Measurements from ENCODE around the gene UBE3A.

The UBE3A gene

GRCh38 chr15:25381579-25381978 lies 57.2 kb downstream of the UBE3A start:
- H3K4me2 ChIP-seq (ENCODE audit: low read length, poor library complexity, severe bottlenecking) = no peak overlapping the region
- no CpG with 5 or more reads among the region's 5 CpGs for whole genome bisulfite sequencing
- H3K4me1 ChIP-seq (ENCODE audit: control insufficient read depth, insufficient read depth, low read depth, low read length) = no peaks in the 10 kb centered on the region
- H2BK15ac ChIP-seq (ENCODE audit: low read depth, poor library complexity, severe bottlenecking) = no peak overlapping the region
- no peak overlapping the region for H2BK12ac ChIP-seq (ENCODE audit: low read length in 2 of 2)
- no peak overlapping the region for H3K9ac ChIP-seq (ENCODE audit: low read length)
- no peak overlapping the region for H4K91ac ChIP-seq (ENCODE audit: low read length)
- peaks cover 11% of the 10 kb centered on the region for H3K79me1 ChIP-seq (replicated peaks; ENCODE audit: low read length, poor library complexity, severe bottlenecking)
- no peak overlapping the region for H4K8ac ChIP-seq (ENCODE audit: low read length)
- H3K36me3 ChIP-seq (ENCODE audit: control insufficient read depth in 1 of 2, insufficient read depth in 2 of 2, low read depth in 1 of 2, low read length in 2 of 2) = peaks cover 2 to 46% of the 10 kb centered on the region in 2 experiments
- H2AK5ac ChIP-seq (ENCODE audit: low read length, severe bottlenecking) = no peak overlapping the region
- H2BK5ac ChIP-seq (ENCODE audit: low read depth, low read length, poor library complexity, severe bottlenecking) = no peak overlapping the region
- H3K27me3 ChIP-seq (ENCODE audit: control insufficient read depth in 1 of 2, insufficient read depth in 1 of 2, low read length in 2 of 2) = no peaks in the 10 kb centered on the region
- H3K9me3 ChIP-seq (ENCODE audit: control insufficient read depth, low read length) = peaks cover 3% of the 10 kb centered on the region
- H3K23ac ChIP-seq (ENCODE audit: low read length in 2 of 2) = no peak overlapping the region
- H3K4me3 ChIP-seq (ENCODE audit: insufficient read depth in 1 of 2, low read depth in 1 of 2, low read length in 2 of 2) = no peak overlapping the region
- no peak overlapping the region for H2BK120ac ChIP-seq (ENCODE audit: low read depth, low read length)
- no peak overlapping the region for H3K4ac ChIP-seq (ENCODE audit: low read depth in 1 of 2, low read length in 2 of 2)
- no peak overlapping the region for H3K14ac ChIP-seq (ENCODE audit: low read length in 2 of 2)
- no peak for DNase-seq
- no peak overlapping the region for H2AFZ ChIP-seq (ENCODE audit: low read depth, low read length)
- no peak overlapping the region for H3K27ac ChIP-seq (ENCODE audit: low read length, poor library complexity, severe bottlenecking)
- H3K18ac ChIP-seq (ENCODE audit: low read depth in 1 of 2, low read length in 2 of 2) = no peak overlapping the region

- H2AK5ac ChIP-seq (ENCODE audit: low read length, severe bottlenecking) = no peak overlapping the region
- H3K23ac ChIP-seq (ENCODE audit: low read length in 2 of 2) = no peak overlapping the region
- peaks cover 3 to 49% of the 10 kb centered on the region in 2 experiments for H3K36me3 ChIP-seq (ENCODE audit: control insufficient read depth in 1 of 2, insufficient read depth in 2 of 2, low read depth in 1 of 2, low read length in 2 of 2)
- no peak overlapping the region for H2BK15ac ChIP-seq (ENCODE audit: low read depth, poor library complexity, severe bottlenecking)
- H2AFZ ChIP-seq (ENCODE audit: low read depth, low read length) = no peak overlapping the region
- H3K9me3 ChIP-seq (ENCODE audit: control insufficient read depth, low read length) = no peaks in the 10 kb centered on the region
- no peaks in the 10 kb centered on the region for H3K27me3 ChIP-seq (ENCODE audit: control insufficient read depth in 1 of 2, insufficient read depth in 1 of 2, low read length in 2 of 2)
- no CpG with 5 or more reads among the region's 2 CpGs for WGBS
- H3K4me2 ChIP-seq (ENCODE audit: low read length, poor library complexity, severe bottlenecking) = no peak overlapping the region
- peaks cover 3% of the 10 kb centered on the region for H3K4me1 ChIP-seq (ENCODE audit: control insufficient read depth, insufficient read depth, low read depth, low read length)
- H3K9ac ChIP-seq (ENCODE audit: low read length) = no peak overlapping the region
- H3K27ac ChIP-seq (ENCODE audit: low read length, poor library complexity, severe bottlenecking) = no peak overlapping the region
- no peak overlapping the region for H2BK12ac ChIP-seq (ENCODE audit: low read length in 2 of 2)
- H3K4me3 ChIP-seq (ENCODE audit: insufficient read depth in 1 of 2, low read depth in 1 of 2, low read length in 2 of 2) = no peak overlapping the region
- no peak overlapping the region for H3K14ac ChIP-seq (ENCODE audit: low read length in 2 of 2)
- no peak overlapping the region for H3K4ac ChIP-seq (ENCODE audit: low read depth in 1 of 2, low read length in 2 of 2)
- no peak overlapping the region for H2BK5ac ChIP-seq (ENCODE audit: low read depth, low read length, poor library complexity, severe bottlenecking)
- peaks cover 8% of the 10 kb centered on the region for H3K79me1 ChIP-seq (replicated peaks; ENCODE audit: low read length, poor library complexity, severe bottlenecking)
- no peak for DNase-seq
- no peak overlapping the region for H3K18ac ChIP-seq (ENCODE audit: low read depth in 1 of 2, low read length in 2 of 2)
- no peak overlapping the region for H2BK120ac ChIP-seq (ENCODE audit: low read depth, low read length)
- no peak overlapping the region for H4K91ac ChIP-seq (ENCODE audit: low read length)
- H4K8ac ChIP-seq (ENCODE audit: low read length) = no peak overlapping the region
Measured at GRCh38 chr15:25378501-25378901, 60.3 kb downstream of the UBE3A start.

GRCh38 chr15:25375557-25375956 lies 63.3 kb downstream of the UBE3A start:
- Histone ChIP-seq H2AK5ac (ENCODE audit: low read length, severe bottlenecking) (no peak overlapping the region), H3K18ac (ENCODE audit: low read depth in 1 of 2, low read length in 2 of 2) (no peak overlapping the region), H4K91ac (ENCODE audit: low read length) (no peak overlapping the region), H4K8ac (ENCODE audit: low read length) (no peak overlapping the region), H3K4me3 (ENCODE audit: insufficient read depth in 1 of 2, low read depth in 1 of 2, low read length in 2 of 2) (no peak overlapping the region), H3K36me3 (ENCODE audit: control insufficient read depth in 1 of 2, insufficient read depth in 2 of 2, low read depth in 1 of 2, low read length in 2 of 2) (peaks cover 4 to 67% of the 10 kb centered on the region in 2 experiments), H2BK5ac (ENCODE audit: low read depth, low read length, poor library complexity, severe bottlenecking) (no peak overlapping the region), H3K4me2 (ENCODE audit: low read length, poor library complexity, severe bottlenecking) (no peak overlapping the region), H3K4me1 (ENCODE audit: control insufficient read depth, insufficient read depth, low read depth, low read length) (peaks cover 3% of the 10 kb centered on the region), H2BK15ac (ENCODE audit: low read depth, poor library complexity, severe bottlenecking) (no peak overlapping the region), H3K27me3 (ENCODE audit: control insufficient read depth in 1 of 2, insufficient read depth in 1 of 2, low read length in 2 of 2) (no peaks in the 10 kb centered on the region), H2BK120ac (ENCODE audit: low read depth, low read length) (peak overlapping the region; percentile 19), H3K79me1 (replicated peaks; ENCODE audit: low read length, poor library complexity, severe bottlenecking) (peaks cover 7% of the 10 kb centered on the region), H2BK12ac (ENCODE audit: low read length in 2 of 2) (no peak overlapping the region), H3K14ac (ENCODE audit: low read length in 2 of 2) (no peak overlapping the region), H3K4ac (ENCODE audit: low read depth in 1 of 2, low read length in 2 of 2) (no peak overlapping the region), H3K27ac (ENCODE audit: low read length, poor library complexity, severe bottlenecking) (no peak overlapping the region), H3K23ac (ENCODE audit: low read length in 2 of 2) (no peak overlapping the region), H3K9me3 (ENCODE audit: control insufficient read depth, low read length) (no peaks in the 10 kb centered on the region), H2AFZ (ENCODE audit: low read depth, low read length) (no peak overlapping the region), H3K9ac (ENCODE audit: low read length) (no peak overlapping the region)
- WGBS = 98% methylated on average over 5 of the region's 5 CpGs
- DNase-seq = no peak

- Histone ChIP-seq H2BK12ac (ENCODE audit: low read length in 2 of 2) (no peak overlapping the region), H3K9ac (ENCODE audit: low read length) (no peak overlapping the region), H2BK5ac (ENCODE audit: low read depth, low read length, poor library complexity, severe bottlenecking) (no peak overlapping the region), H3K23ac (ENCODE audit: low read length in 2 of 2) (no peak overlapping the region), H3K9me3 (ENCODE audit: control insufficient read depth, low read length) (no peaks in the 10 kb centered on the region), H3K4ac (ENCODE audit: low read depth in 1 of 2, low read length in 2 of 2) (no peak overlapping the region), H2BK15ac (ENCODE audit: low read depth, poor library complexity, severe bottlenecking) (no peak overlapping the region), H3K36me3 (ENCODE audit: control insufficient read depth in 1 of 2, insufficient read depth in 2 of 2, low read depth in 1 of 2, low read length in 2 of 2) (peaks cover 4 to 67% of the 10 kb centered on the region in 2 experiments), H2AFZ (ENCODE audit: low read depth, low read length) (no peak overlapping the region), H3K27me3 (ENCODE audit: control insufficient read depth in 1 of 2, insufficient read depth in 1 of 2, low read length in 2 of 2) (no peaks in the 10 kb centered on the region), H2BK120ac (ENCODE audit: low read depth, low read length) (no peak overlapping the region), H3K27ac (ENCODE audit: low read length, poor library complexity, severe bottlenecking) (no peak overlapping the region), H3K4me1 (ENCODE audit: control insufficient read depth, insufficient read depth, low read depth, low read length) (peaks cover 3% of the 10 kb centered on the region), H4K8ac (ENCODE audit: low read length) (peak overlapping the region; percentile 28), H3K14ac (ENCODE audit: low read length in 2 of 2) (no peak overlapping the region), H2AK5ac (ENCODE audit: low read length, severe bottlenecking) (no peak overlapping the region), H3K4me2 (ENCODE audit: low read length, poor library complexity, severe bottlenecking) (no peak overlapping the region), H3K79me1 (replicated peaks; ENCODE audit: low read length, poor library complexity, severe bottlenecking) (peaks cover 8% of the 10 kb centered on the region), H3K18ac (ENCODE audit: low read depth in 1 of 2, low read length in 2 of 2) (no peak overlapping the region), H4K91ac (ENCODE audit: low read length) (no peak overlapping the region), H3K4me3 (ENCODE audit: insufficient read depth in 1 of 2, low read depth in 1 of 2, low read length in 2 of 2) (no peak overlapping the region)
- no peak for DNase-seq
- WGBS = 91% methylated on average over 3 of the region's 3 CpGs
Measured at GRCh38 chr15:25374143-25374542, 64.7 kb downstream of the UBE3A start.

All from mesenchymal stem cell (in vitro differentiated cells and primary cell).